Measurements from ENCODE around the gene TBX2.

TBX2 gene

DNA sequence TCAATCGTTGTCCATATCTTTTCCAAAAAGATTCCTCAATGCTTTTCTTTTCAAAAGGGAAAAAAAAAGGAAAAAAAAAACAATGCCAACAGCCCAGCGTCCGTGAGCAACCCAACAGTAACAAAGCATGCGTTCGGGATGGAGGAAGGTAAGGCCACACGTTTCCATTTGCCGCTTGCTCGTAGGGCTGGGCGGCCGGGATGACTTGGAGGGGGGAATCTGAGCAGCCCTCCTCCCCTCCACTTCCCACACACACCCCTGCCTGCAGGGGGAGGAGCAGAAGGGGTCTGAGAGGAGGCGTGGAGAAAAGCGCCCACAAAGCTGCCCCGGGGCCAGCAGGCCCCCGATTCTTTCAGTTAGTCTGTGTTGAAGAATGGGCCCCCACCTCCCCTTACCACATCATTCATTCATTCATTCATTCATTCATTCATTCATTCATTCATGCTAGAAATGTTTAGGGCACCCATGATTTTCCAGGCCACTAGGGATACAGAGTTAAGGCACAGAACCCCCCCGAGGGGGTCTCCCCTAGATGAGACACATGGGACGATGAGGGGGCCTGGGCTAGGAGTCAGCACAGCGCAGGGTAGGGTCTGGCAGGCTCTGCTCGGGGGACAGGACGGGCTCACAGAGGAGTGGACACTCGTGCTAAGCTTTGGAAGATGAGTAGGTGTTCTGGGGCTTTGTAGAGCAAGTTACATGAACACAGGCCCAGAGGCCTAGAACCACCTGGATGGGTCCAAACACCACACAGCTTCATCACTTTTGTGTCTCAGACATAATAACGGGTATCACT lies 10.9 kb upstream of the TBX2 start:
- no peak for DNase-seq

DNA sequence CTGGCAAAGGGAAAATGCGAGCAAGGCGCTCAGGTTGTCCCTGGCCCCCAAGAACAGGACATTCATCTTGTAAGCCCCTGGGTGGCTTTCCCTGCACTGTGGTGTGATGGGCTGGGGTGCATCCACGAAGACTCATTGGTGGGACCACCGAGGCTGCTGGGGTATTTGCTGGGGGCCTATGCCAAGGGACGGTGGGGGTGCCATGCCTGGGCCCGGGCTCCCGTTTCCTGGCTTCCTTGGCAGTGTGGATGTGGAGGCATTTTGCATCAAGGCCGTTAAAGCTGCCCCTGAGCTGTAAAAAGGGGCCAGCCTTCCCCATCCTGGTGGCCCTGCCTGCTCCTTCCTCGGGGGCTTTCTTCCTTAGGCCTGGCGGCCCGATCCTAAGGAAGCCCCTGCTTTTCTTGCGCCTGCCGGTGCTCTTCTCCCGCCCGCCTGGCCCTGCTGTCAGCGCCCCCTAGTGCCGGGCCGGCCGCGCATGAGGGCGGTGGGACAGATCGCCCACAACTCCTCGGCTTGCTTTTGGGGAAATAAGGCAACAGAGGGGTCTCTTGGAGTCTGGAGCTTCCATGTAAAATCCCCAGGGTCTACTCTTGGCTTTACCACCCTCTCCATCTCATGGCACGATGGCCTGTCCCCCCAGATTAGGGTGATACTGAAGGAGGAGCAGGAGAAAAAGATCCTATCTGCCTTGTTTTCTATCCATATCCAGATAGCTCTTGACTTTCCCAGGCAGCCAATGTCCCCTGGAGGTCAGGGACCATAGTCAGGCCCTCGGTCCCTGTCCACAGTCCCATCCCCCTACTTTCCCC lies 9.8 kb upstream of the TBX2 start:
- peak; percentile 74 to 75 for DNase-seq

DNA sequence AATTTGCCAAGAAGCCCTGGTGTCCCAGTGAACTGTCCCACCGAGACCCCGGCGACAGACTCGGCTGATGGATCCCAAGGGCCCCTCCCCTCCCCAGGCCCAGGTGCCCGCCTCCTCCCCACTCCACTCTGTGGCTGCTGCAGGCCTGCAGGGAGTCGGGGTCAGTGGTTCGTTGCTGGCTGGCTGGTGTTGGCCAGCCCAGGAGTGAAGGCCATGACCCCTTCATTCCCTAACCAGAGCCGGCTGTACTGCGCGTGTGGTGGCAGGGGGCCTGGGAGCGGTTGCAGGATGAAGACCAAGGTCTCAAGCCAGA lies 9.2 kb upstream of the TBX2 start:
- no peak for DNase-seq

DNA sequence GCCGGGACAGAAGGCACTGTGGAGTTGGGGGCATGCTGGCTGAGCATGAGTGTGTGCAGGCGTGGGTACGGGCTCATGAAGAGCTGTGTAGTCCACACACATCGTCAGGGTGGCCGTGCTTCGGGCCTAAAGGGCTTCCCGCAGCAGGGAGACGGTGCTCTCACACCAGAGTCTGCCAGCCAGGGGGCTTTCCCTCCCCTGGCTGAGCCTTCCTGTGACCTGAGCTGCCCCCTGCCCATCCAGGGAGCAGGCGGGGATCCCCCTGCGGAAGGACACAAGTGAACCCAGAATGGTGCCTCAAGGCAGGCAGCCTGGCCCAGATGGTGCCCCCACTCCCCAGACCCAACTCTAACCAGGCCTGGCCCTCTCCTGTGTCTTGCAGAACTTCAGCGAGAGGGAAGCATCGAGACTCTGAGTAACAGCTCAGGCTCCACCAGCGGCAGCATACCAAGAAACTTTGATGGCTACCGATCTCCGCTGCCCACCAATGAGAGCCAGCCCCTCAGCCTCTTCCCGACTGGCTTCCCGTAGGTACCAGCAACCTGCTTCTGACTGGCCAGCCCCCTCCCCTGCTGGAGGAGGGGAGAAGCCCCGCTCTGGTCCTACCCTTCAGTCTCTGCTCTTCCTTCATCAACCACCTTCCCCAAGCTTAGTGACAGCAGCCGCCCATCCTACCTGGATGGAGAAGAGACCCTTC lies 7.9 kb upstream of the TBX2 start:
- DNase-seq, result no peak

DNA sequence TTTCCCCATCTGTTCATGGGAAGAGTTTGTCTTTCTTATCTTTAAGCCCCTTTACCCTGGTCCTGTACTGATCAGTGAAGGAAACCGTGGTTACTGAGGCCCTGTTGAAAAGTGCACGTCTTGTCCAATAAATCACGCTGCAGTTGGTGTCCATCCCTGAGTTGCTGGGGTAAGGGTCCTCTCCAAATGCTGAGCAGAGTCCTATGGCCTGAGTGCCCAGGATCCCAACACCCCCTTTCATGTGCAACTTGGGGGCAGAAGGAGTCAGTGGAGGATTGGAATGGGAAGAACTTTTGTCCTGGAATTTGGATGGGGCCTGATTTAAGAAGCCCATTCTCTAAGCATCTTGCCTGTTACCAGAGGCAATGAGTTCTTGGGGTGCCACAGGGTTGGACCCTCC lies 7.0 kb upstream of the TBX2 start:
- no peak for DNase-seq

DNA sequence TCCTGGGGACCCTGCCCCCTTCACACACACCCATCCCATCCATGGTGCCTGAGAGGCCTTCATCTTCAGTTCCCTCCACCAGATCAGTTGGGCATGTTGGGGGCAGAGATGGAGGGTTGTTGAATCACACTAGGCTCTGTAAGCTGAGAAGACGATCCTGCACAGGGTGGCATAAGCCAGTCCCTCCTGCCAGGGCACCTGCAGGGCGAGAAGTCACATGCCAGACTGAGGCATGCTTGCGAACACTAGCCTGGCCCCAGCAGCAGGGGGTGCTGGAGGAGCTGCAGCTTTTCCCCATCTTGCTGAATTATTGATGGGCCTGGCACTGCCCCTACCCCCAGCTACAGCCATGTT lies 6.1 kb upstream of the TBX2 start:
- DNase-seq, result peak in 1 of 2 experiments; percentile 36

DNA sequence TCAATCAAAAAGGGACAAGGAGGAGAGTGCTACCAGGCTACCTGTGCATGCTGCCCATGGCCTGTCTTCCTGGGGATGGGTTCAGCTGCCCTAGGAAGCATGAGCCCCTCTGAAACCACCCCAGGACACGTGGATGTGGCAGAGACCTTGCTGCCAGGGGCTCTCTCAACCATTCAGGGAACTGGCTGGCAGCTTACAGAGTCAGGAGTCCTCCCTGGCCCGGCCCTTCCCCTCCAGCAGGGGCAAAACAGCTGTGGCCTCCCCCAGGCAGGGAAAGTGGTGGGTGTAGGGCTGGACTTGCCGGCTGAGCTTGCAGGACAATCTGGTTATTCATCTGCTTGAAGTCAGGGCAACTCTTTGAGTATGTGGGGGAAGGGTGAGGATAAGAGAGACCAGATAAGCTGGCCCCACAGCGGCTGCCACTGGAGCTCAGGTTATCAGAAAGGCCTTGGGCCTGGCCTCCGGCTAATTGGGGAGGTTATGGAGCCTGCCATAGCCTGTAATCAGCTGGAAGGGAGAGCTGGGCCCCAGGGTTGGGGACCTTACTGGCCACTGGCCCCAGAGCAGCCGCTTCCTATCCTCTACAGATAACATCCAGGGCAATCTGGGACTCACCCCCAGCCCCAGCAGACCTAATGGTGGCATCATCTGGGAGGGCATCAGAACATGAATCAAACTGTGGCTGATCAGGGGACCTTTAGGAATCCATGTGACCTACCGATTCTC lies 5.6 kb upstream of the TBX2 start:
- no peak for DNase-seq

GRCh38 chr17:61394630-61395408 lies 4.8 kb upstream of the TBX2 start:
- DNase-seq, result no peak

GRCh38 chr17:61395409-61395982 lies 4.1 kb upstream of the TBX2 start:
- DNase-seq, result no peak

GRCh38 chr17:61395983-61396585 lies 3.6 kb upstream of the TBX2 start:
- peak in 1 of 2 experiments; percentile 26 for DNase-seq

GRCh38 chr17:61396586-61397085 lies 3.0 kb upstream of the TBX2 start:
- no peak for DNase-seq

DNA sequence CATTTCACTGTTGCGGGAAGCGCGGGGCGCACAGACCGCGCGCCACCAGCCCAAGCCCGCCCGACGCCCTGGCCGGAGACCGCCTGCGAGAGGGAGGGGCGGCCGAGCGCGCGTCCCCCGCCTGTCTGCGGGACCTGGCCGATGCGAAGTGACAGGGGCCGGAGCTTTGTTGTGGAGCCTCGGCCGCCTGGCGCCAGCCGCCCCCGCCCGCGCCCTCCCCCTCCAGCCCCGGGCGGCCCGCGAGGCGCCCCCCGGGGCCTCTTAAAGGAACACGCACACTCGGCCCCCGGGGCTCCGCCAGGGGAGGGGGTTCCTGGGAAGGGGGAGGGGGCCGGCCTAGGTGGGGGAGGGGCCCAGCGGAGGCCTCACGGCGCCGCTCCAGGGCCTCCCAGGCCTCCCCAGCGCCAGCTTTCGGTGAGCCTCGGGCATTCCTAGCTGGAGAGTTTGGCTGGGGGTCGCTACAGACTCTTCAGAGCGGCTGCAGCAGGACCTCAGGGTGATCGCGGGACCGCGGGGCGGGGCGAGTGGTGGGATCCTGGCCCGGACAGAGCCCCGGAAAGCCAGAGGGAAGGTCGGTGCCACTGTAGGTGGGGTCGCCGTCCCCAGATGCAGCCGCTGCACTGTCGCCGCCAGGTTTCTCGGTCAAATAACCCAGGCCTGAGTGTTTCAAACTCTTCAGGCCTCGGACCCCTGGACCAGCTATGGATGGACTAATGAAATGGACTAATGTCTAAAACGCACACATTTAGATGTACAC lies 2.4 kb upstream of the TBX2 start:
- DNase-seq, result peak in 1 of 2 experiments; percentile 27

- no peak for DNase-seq
Measured at GRCh38 chr17:61398721-61399130, 917 bp upstream of the TBX2 start.

DNA sequence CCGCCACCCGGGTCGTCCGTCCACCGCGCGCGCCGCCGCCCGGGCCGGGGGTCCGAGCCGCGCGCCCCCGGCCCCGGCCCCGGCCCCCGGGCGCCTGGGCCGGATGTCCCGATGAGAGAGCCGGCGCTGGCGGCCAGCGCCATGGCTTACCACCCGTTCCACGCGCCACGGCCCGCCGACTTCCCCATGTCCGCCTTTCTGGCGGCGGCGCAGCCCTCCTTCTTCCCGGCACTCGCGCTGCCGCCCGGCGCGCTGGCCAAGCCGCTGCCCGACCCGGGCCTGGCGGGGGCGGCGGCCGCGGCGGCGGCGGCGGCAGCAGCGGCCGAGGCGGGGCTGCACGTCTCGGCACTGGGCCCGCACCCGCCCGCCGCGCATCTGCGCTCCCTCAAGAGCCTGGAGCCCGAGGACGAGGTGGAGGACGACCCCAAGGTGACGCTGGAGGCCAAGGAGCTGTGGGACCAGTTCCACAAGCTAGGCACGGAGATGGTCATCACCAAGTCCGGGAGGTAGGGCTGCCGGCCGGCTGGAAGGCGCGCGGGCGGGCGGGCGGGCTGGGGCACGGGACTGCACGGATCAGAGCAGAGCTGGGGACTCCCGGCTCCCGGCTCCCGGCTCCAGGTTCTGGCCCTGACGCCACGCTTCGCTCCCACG lies 548 bp downstream of the TBX2 start:
- peak in 1 of 2 experiments; percentile 36 for DNase-seq

- DNase-seq, result peak in 1 of 2 experiments; percentile 38
Measured at GRCh38 chr17:61400717-61401388, 1.2 kb downstream of the TBX2 start.

DNA sequence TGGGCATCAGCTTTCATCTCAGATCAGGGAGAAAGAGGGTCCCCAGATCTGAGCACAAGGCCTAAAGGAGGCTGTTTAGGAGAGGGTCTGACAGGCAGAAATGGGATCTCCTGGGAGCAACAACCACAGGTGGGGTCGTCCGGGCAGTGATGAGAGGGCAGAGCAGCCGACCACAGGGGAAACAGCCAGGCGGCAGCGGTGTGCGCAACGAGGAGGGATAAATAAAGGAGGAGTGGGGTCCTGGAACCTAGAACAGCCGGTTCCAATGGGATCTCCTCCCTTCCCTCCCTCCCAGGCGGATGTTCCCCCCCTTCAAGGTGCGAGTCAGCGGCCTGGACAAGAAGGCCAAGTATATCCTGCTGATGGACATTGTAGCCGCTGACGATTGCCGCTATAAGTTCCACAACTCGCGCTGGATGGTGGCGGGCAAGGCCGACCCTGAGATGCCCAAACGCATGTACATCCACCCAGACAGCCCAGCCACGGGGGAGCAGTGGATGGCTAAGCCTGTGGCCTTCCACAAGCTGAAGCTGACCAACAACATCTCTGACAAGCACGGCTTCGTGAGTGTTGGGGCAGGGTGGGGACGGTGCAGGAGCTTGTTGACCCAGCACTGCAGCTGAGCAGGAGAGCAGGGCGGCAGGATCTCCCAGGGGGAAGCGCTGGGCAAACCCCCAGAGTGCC lies 1.9 kb downstream of the TBX2 start:
- DNase-seq, result peak in 1 of 2 experiments; percentile 26

GRCh38 chr17:61402073-61402541 lies 2.5 kb downstream of the TBX2 start:
- DNase-seq, result peak in 1 of 2 experiments; percentile 25

Data from activated T-cell treated with anti-CD3 and anti-CD28 coated beads, Interleukin-2, amount 50 U/mL, for 48 hours (primary cell).